Measurements from ENCODE around the gene EIF6.

DNA sequence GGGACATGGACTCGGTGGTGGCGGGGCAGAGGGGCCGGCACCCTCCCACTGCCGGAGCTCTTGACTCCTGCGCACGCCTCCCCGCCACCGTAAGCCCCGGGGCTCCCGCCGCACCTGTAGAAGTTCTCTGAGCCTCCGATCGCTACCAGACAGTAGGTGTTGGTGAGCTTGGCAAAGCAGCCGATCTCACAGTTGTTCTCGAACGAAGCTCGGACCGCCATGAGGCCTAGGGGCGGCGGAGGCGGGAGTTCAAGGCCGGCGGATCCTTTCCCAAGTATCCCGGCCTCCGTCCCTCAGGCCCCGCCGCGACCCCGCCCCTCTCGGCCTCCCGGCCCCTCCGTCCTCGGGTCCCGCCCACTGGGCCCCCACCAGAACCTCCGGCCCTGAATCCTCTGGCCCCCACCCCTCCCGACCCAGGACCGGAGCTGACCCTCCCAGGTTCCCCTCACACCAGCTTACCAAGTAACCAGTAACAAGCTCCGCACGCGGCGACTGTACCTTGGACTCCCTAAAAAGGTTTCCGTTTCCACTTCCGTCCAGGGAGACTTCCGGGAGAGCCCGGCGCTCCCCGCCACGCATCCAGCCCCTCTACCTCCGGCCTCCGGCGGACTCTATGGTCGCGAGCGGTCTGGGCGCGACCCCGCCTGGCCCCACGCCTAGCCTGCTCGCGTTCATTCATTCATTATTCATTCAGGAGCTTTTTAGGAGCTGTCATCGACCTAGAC lies at the start of gene EIF6:
- TF ChIP-seq, protein P1, sequence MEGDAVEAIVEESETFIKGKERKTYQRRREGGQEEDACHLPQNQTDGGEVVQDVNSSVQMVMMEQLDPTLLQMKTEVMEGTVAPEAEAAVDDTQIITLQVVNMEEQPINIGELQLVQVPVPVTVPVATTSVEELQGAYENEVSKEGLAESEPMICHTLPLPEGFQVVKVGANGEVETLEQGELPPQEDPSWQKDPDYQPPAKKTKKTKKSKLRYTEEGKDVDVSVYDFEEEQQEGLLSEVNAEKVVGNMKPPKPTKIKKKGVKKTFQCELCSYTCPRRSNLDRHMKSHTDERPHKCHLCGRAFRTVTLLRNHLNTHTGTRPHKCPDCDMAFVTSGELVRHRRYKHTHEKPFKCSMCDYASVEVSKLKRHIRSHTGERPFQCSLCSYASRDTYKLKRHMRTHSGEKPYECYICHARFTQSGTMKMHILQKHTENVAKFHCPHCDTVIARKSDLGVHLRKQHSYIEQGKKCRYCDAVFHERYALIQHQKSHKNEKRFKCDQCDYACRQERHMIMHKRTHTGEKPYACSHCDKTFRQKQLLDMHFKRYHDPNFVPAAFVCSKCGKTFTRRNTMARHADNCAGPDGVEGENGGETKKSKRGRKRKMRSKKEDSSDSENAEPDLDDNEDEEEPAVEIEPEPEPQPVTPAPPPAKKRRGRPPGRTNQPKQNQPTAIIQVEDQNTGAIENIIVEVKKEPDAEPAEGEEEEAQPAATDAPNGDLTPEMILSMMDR (IDR thresholded peaks at IDR 0.05; ENCODE audit: insufficient read depth, low read depth, low read length), result no peak
- TF ChIP-seq EZH2 (IDR thresholded peaks at IDR 0.05; ENCODE audit: insufficient read depth, low read length), result no peak
